Inflammatory macrophage treated with lipopolysaccharide for 4 hours (primary cell): ENCODE results near the gene ZNF200.

Source experiments
- DNase-seq: peaks from one replicate; pipeline ENCODE4 v3.0.0-alpha.2; 2020

The ZNF200 gene

GRCh38 chr16:3174618-3175148, 60.3 kb downstream of the ZNF200 start:
- no peak for DNase-seq

- DNase-seq, result no peak
Measured at GRCh38 chr16:3173892-3174617, 60.9 kb downstream of the ZNF200 start.
